Cardiac fibroblast (primary cell): ENCODE results near the gene PSTPIP1.

Experiments
- DNase-seq, 2 donors: peaks; one replicate each; pipeline versions ENCODE4 v3.0.0 to v3.0.0-alpha.2; 2010; ENCODE audit warnings: low read depth in 2 of 2
- H3K4me3 ChIP-seq, 2 donors: replicated peaks in 1 of 2; 1 replicate in 1 of 2; 2 replicates in 1 of 2; pipeline ENCODE4 v1.5.1; 2011; ENCODE audit warnings: low read depth in 2 of 2, low read length in 2 of 2, mild to moderate bottlenecking in 2 of 2, moderate library complexity in 1 of 2
- TF ChIP-seq, protein P1 (sequence below): IDR thresholded peaks from one replicate; pipeline ENCODE4 v1.5.1; 2011; ENCODE audit warnings: low read depth, mild to moderate bottlenecking, low read length, inconsistent platforms

The PSTPIP1 gene

DNA sequence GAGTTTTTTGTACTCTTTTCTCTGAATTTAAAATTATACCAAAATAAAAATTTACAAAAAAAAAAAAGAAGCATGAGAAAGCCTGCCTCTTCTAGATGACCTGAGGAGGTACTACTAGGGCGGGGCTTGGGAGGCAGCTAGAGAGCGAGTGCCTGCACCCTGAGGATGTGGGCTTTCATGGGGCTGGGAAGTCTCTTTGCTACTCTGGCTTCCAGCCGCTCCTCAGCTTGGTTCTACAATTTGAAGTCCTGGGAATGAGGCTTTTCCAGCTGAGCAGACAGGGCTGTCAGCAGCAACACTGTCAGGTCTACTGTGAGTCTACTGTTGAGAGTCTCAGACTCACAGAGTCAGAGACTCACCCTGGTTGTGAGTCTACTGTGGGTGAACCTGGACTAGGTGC, 8.2 kb upstream of the PSTPIP1 start:
- H3K4me3 ChIP-seq = no peak overlapping the region
- no peak for DNase-seq
- TF ChIP-seq, protein P1, sequence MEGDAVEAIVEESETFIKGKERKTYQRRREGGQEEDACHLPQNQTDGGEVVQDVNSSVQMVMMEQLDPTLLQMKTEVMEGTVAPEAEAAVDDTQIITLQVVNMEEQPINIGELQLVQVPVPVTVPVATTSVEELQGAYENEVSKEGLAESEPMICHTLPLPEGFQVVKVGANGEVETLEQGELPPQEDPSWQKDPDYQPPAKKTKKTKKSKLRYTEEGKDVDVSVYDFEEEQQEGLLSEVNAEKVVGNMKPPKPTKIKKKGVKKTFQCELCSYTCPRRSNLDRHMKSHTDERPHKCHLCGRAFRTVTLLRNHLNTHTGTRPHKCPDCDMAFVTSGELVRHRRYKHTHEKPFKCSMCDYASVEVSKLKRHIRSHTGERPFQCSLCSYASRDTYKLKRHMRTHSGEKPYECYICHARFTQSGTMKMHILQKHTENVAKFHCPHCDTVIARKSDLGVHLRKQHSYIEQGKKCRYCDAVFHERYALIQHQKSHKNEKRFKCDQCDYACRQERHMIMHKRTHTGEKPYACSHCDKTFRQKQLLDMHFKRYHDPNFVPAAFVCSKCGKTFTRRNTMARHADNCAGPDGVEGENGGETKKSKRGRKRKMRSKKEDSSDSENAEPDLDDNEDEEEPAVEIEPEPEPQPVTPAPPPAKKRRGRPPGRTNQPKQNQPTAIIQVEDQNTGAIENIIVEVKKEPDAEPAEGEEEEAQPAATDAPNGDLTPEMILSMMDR = no peak

DNA sequence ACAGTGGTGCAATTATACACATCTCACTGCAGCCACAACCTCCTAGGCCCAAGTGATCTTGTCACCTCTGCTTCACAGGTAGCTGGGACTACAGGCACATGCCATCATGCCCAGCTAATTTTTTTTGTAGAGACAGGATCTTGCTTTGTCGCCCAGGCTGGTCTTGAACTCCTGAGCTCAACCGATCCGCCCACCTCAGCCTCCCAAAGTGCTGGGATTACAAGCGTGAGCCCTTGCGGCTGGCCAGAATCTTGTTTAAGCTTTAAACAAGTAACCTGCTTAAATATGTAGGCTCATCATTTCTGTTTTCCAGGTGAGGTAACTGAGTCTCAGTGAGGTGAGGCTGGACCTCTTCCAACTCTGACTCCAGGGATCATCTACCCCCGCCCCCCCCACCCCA, 7.7 kb upstream of the PSTPIP1 start:
- DNase-seq = no peak
- TF ChIP-seq, protein P1 = no peak
- no peak overlapping the region for H3K4me3 ChIP-seq

GRCh38 chr15:76987896-76988860, 6.7 kb upstream of the PSTPIP1 start:
- no peak overlapping the region for H3K4me3 ChIP-seq
- TF ChIP-seq, protein P1 = no peak
- peak; percentile 33 to 53 for DNase-seq

- no peak overlapping the region for H3K4me3 ChIP-seq
- TF ChIP-seq, protein P1 = no peak
- DNase-seq = peak in 1 of 2 donors; percentile 7
Observed at GRCh38 chr15:76988867-76989780, 5.8 kb upstream of the PSTPIP1 start.

- TF ChIP-seq, protein P1 = no peak
- no peak for DNase-seq
- no peak overlapping the region for H3K4me3 ChIP-seq
Observed at GRCh38 chr15:76991048-76991447, 3.9 kb upstream of the PSTPIP1 start.

- TF ChIP-seq, protein P1 = no peak
- no peak overlapping the region for H3K4me3 ChIP-seq
- no peak for DNase-seq
Observed at GRCh38 chr15:76991741-76992645, 2.9 kb upstream of the PSTPIP1 start.
